ENCODE measurements around the gene IDI1.
"Not testable (repeated sequence)": the region's sequence is repeated elsewhere in the genome, so short reads cannot be mapped to it uniquely, and the experiment has no call there.

Gene IDI1

DNA sequence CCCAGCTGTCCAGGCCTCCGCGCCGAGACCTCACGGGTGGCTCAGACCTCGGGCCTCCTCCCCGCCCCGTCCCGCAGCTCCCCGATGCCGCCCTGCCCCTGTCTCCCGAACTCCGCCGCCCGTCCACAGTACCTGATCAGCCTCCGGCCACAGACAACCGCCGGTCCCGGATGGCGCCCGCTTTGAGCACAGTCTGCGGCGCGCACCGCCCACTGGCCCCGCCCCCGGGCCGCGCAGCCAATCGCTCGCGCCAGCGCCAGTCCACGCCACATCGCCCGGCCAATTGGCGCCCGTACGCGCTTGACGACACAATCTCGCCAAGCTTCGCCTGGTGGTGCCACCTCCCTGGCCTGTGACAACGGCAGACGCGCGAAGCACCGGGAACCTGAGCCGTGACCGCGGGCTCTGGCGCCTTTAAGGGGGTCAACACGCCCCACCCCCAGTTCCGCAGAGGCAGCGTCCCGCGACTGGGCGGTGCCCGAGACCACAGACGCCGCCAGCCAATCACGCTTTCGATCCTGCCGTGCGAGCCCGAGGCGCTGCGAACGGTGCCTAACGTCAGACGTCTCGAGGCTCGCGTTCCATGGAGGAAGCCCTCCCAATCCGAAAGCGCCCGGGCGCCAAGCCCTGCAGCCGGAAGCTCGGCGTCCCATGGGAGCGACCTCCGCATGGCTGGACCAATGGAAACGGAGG, at the start of gene IDI1:
IDI1 (minus strand) TSS at position 388 of the 693 bp plus-strand sequence; CDS start at position 272, 116 bp downstream.
- peak; percentile 92 for DNase-seq (ENCODE audit: low read depth)

DNA sequence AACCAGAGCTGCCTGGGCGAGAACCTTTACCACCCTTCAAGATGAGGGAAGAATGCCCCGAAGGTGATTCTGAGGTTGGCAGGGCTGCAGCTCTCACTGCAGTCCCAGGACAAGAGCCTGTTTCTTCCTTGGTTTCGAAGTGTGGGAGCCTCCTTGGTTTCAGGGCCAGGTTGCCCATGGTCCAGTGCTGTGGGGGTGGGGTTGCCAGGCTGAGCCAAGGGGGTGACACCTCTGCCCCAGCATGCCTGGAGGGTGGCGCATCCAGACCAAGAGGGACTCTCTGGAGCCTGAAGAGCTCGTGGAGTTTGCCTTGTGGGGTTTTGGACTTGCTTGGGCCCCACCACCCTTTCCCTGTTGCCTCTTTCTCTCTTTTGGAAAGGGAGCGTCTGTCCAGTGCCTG, 48.5 kb upstream of the IDI1 start:
- no peak for DNase-seq (ENCODE audit: low read depth)

DNA sequence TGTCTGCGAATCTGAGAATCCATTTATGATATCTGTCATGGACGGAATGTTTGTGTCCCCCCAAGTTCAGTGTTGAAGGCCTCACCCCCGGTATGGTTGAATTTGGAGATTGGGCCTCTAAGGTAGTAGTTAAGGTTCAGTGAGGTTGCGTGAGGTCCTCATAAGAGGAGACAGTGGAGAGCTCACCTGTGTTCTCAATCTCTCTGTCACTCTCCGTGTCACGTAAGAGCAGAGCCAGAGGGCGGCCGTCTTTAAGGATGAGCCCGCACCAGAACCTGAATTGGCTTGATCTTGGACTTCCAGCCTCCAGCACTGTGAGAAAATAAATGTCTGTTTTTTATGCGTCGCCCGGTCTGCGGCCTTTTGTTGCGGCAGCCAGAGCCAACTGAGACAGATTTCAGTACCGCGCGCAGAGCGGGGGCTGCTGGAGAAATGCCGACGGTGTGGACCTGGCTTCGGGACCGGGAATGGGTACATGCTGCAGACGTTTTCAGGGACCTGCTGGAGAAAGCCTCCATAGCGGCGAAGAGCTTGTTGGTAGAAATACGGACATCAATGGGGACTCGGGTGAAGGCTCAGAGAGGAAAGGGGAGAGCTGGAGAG, 47.5 kb upstream of the IDI1 start:
- DNase-seq (ENCODE audit: low read depth): no peak

DNA sequence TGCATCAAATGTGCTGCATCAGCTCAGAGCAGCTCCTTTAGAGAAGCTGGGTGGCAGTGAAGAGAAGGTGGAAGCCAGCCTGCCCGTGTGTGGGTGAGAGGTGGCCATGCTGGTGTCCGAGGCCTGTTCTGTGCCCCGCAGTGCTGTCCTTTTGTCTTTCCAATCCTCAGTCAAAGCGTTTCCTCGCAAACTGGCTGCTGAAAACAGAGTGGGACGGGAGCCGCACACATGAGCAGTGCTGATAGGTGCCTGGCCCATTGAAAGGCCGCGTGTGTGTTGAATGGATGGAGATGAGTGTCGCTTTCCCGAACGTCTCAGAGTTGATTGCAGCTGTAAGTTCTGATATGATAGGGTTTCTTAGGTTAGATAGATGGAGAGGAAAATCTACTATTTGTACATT, 46.6 kb upstream of the IDI1 start:
- DNase-seq (ENCODE audit: low read depth): no peak

DNA sequence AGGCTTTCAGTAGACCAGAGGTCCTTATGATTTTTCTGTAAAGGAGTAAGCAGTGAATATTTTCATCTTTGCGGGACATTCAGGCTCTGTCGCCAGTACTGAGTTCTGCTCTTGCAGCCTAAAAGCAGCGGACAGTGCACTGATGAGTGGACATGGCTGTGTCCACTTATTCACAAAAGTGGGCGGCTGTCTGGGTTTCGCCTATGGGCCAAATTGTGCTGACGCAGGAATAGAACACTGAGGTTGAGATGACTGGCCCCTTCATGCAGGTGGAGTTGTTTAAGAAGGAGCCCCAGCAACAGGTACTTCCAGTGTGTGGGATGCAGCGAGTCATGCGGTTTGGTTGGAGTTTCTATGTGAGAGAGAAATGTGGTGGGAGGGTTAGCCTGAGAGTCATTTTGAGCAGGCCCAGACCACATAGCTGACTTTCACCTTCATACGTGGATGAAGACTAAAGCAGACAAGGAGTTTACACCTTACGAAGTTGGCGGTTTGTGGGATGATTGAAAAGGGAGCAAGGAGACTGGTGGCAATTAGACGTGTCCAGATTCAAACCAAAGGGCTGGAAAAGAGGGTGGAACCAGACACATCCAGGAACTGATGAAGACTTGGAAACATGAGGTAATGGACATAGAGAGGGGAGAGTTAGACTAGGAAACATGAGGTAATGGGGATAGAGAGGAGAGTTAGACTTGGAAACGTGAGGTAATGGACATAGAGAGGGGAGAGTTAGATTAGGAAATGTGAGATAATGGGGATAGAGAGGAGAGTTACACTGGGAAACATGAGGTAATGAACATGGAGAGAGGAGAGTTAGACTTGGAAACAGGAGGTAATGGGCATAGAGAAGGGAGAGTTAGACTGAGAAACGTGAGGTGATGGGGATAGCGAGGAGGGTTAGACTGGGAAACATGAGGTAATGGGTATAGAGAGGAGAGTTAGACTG, 45.5 kb upstream of the IDI1 start:
- DNase-seq (ENCODE audit: low read depth): no peak

DNA sequence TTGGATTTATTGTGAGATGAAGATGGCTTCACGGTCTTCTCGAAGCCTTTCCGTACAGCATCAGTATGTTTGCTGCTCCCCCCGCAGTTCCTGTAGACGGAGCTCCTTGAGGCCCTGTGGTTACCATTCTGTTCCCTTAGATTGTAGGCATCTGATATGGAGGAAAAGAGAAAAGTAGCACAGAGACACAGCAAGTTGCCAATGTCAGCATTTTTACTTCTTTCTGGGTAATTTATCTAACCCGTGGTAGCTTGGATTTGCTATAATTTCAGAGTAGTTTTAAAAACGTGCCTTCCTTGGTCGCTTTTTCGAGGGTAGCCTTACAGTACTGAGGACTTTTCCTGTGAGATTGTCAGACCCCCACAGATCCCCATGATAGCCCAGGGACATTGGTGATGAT, 44.8 kb upstream of the IDI1 start:
- DNase-seq (ENCODE audit: low read depth): no peak

DNA sequence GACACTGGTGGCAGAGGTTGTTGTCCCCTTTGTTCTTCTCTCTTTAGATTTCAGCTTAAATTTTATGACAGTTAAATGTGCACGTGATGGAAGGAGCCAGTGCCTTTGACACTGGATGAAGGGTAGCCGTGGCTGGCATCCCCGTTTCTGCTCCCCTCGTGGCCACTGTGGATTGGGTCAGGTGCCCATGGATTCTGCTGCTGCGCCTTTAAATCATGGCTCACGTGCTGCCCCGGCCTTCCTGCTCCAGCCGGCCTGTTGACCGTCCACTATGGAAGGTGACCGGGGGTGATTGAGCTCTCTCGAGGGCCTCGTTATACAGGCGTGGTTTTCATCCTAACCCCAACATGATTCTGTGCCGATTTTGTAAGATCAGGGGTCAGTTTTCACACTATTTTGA, 41.8 kb upstream of the IDI1 start:
- DNase-seq (ENCODE audit: low read depth): no peak

DNA sequence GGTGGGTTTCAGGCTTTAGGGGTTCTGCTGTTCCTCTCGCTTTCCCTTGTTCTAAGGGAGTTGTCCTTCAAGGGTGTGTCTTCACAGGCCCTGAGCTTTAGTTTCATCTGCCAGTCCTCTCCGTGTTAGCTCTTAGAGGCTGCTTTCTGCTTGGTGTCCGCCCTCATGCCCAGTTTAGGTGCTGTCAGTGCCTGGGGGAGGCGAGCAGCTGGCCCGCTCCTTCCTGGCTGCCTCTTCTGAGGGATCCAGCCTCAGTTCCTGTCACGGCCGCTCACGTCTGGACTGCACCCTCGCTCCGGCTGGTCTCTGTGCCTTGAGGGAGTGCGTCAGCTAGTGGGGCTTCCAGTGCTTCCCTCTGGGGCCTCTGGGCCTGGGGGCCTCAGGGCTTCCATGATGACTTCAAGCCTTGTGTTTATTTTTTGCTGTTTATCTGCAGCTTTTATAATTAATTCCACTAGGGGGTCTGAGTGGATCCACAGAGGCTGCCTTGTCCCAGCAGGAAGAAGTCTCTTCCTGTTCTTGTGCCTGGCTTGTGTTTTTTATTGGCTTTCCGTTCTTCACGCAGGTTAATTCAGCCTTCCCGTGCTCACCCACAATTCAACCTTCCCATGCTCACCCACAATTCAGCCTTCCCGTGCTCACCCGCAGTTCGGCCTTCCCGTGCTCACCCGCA, 40.2 kb upstream of the IDI1 start:
- DNase-seq (ENCODE audit: low read depth): no peak

DNA sequence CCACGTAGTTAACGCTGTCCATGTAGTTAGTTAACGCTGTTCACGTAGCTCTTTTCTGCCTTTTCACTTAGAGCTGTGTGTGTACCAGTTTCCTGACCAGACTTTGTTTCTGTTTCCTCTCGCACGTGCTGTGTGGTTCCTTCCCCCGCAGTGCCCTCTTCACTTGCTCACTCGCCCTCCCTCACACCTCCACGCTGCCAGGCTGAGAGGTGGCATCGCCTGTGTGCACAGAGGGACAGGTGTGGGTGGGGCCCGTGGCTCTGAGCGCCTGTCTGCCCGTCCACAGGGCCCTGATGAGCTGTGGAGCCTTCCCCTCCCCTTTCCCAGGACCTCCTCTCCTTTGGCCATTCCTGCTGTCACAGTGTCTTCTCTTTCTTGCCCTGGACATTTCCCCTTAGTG, 37.9 kb upstream of the IDI1 start:
- no peak for DNase-seq (ENCODE audit: low read depth)

DNA sequence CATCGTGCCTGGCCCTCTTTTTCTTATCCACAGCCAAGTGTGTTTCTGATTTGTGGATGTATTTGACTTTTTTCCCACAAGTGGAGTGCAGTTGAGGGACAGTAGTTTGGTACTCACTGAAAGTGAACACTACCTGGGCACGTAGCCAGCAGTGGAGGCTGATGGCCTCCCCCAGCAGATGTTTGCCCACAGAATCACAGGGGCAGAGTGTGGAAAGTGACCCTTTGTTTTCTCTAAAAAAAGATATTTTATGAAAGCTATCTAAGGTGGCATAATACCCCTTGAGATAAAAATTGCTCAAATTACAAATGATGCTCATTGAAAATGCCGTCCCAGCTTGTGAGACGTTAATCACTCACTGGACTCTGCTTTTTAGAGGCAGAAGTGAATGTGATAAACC, 36.3 kb upstream of the IDI1 start:
- DNase-seq (ENCODE audit: low read depth): no peak

DNA sequence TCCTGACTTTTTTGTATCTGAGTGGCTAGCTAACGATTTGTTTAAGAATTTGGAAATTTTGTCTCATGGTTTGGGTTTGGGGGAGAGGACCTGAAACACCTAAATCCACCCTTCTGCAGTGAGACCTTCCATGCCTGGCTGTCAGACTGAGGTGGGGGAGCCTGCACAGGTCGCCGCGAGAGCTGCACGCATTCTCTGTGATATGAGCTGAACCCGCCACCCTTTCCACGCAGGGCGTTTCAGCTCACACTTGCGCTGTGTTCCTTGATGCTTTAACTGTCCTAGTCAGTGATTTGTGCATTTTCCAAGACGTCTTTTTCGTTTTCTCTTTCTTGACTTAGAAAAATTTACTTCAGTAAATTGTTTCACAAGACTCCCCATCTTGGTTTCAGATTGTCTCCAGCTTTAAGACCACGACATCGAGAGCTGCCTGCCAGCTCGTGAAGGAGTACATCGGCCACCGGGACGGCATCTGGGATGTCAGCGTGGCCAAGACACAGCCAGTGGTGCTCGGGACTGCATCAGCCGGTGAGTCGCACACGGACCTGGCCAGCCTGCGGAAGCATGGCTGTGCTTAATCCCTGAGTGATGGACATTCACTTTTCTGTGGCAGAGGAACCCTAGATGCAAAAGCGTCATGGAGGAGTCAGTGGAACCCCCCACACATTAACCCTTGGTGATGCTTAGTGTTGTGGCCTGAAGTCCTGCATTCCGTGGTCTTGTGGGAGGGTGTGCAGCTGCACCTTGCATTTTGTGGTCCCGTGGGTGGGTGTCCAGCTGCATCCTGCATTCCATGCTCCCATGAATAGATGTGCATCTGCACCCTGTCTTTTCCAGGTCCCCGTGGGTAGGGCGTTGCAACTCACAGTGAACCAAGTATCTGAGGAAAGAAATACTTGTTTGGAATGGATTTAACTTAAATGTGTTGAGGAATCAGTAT, 35.4 kb upstream of the IDI1 start:
- no peak for DNase-seq (ENCODE audit: low read depth)

DNA sequence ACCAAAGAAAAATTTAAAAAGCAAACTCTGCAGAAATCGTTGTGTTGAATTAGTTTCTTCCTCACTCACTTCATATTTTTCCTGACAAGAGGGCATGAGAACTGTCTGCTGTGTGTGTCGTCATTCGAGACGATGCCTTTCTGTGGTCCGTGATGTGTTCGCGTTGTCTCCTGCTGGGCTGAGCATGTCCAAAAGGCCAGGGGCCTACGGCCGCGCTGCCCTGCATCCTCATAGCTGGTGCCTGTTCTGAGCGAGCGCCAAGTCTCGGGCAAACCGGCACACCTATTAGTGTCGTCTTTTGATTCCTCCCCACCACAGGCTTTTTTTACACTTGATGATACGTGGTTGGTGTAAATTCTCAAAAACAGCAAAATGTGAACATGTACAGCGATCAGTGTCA, 34.7 kb upstream of the IDI1 start:
- no peak for DNase-seq (ENCODE audit: low read depth)

DNA sequence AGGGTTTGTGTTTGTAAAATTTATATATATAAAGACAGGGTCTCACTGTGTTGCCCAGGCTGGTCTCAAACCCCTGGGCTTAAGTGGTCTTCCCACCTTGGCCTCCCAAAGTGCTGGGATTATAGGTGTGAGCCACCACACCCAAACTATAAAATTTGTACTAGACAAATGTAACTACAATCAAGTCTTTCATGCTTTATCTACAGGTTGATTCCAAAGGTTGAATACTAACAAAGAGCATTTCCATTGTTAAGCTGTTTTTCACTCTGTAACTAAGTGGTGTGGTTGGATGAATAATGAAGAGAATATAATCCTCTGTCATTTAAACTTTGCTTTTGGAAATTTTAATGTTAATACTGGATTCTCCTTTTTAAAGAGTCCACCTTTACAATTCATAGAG, 29.7 kb upstream of the IDI1 start:
- no peak for DNase-seq (ENCODE audit: low read depth)

DNA sequence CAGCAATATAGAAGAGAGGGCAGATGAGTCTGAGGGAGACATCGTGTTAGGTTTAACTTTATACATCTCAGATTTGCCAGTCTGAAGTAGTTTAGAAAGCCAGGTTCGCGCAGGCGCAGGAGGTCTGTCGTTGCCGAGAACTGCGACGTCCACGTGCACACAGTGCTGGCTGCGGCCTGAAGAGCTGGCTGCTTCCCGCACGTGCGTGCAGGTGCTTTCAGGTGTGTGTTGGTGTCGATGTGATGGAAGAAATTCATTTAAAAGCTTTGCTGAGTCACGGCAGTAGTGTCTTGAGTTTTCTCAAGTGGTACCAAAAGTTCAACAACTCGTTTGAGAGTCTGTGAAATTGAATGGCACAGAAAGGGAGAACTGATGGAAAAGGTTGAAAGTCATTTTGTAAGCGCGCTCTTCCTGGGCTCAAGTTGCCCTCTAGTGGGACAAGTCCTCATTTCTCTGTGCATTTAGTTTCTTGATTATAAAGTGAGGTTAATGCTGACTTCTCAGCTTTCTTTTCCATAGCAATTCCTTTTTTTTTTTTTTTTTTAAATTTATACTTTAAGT, 25.9 kb upstream of the IDI1 start:
- no peak for DNase-seq (ENCODE audit: low read depth)

DNA sequence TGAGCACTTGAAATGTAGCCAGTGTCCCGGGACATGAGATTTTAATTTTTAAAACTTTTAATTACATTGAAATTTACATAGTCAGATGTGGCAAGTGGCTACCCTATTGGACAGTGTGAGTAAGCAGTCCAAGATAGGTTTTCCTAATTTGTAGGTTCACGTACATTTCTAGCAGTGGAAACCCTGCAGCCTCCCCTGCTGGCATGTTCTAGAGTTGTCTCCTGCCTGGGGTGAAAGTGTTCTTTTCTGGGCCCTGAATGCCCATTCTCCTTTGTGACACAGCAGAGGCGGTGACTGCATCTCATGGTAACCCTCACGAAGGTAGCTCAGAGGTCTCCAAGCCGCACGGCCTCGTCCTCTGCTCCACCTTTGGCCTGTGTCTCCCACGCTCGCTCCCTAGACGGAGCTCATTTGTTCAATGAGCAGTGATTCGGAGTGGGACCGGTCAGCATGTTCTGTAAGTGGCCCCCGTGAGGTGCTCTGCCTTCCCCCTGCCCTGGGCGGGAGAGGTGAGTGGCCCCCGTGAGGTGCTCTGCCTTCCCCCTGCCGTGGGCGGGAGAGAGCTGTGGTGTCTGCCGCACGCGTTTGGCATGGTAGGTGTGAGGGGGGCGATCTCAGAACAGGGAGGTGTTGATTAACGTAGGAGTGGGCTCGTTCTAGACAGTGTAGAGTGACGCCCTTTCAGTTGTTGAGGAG, 25.3 kb upstream of the IDI1 start:
- DNase-seq (ENCODE audit: low read depth): no peak

DNA sequence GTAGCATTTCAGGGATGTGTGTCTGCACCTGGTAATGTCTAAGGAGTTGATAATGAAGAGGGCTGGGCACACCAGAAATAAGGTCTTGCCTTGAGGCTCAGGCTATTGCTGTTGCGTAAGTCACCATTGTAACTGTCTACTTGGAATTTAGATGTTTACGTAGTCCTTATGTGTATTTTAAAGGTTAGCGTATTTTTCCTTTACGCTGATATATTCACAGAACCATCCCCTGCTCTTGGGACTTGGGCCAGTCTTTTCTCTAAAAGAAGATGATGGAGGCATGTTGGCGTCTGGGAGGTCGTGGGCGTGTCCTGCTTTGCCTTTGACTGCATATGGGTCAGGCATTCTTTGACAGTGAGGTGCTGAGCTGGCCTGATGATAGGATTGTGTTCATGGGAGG, 22.0 kb upstream of the IDI1 start:
- no peak for DNase-seq (ENCODE audit: low read depth)

DNA sequence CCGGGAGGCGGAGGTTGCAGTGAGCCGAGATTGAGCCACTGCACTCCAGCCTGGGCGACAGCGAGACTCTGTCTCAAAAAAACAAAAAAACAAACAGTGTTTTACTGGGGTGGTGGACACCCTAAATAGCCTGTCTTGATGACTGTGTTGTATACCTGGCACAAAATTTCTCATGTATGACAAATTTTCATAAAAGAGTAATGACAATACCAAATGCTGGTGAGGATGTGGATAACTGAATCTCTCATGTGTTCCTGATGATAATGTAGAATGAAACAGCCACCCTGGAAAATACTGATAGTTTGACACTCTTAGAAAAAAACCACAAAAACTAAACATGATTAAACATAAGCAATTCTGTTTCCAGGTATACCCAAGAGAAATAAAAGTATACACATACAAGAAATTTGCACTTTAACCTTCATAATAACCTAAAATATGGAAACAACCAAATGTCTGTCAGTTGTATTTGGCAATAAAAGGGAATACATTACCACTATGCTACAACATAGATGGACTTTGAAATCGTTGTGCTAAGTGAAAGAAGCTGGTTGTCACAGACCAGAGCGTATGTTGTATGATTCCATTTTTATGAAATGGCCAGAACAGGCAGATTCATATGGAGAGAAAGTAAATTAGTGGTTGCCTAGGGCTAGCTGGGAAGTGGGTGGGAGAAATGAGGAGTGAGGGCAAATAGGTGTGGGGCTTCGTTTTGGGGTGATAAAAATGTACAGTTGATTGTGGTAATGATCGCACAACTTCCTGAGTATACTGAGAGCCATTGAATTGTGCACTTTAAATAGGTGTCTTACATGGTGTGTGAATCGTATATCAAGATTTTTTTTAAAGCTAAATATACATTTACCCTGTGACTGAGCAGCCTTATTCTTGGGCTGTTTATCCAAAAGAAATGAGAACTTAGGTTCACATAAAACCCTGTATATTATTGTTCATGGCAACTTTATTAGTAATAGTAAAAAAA, 19.8 kb upstream of the IDI1 start:
- DNase-seq (ENCODE audit: low read depth): no peak

DNA sequence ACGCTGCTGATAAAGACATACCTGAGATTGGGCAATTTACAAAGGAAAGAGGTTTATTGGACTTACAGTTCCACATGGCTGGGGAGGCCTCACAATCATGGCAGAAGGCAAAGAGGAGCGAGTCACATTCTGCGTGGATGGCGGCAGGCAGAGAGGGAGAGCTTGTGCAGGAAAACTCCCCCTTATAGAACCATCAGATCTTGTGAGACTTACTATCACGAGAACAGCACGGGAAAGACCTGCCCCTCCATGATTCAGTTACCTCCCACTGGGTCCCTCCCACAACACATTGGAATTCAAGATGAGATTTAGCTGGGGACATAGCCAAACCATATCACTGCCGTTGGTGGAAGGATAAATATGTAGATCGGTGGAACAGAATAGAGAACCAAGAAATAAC, 17.8 kb upstream of the IDI1 start:
- DNase-seq (ENCODE audit: low read depth): not testable (repeated sequence)

DNA sequence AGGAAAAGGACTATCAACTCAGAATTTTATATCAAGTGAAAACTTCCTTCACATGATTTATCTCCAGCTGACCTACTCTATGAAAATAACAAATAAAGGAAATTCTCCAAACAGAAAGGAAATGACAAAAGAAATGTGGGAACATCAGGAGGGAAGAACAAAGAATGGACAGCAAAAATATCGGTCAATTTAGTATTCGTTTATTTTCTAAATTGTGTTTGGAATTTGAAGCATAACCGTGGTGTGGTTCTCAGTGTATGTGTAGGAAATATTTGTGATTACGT, 16.0 kb upstream of the IDI1 start:
- DNase-seq (ENCODE audit: low read depth): no peak
